GM10847 (cell line): Measurements from ENCODE around the gene TMEM125.

Source experiments
- POLR2A ChIP-seq: IDR thresholded peaks from 2 replicates; pipeline ENCODE4 v1.6.1; 2011; ENCODE audit not compliant: insufficient read length; ENCODE audit errors: extremely low read depth

TMEM125 gene

DNA sequence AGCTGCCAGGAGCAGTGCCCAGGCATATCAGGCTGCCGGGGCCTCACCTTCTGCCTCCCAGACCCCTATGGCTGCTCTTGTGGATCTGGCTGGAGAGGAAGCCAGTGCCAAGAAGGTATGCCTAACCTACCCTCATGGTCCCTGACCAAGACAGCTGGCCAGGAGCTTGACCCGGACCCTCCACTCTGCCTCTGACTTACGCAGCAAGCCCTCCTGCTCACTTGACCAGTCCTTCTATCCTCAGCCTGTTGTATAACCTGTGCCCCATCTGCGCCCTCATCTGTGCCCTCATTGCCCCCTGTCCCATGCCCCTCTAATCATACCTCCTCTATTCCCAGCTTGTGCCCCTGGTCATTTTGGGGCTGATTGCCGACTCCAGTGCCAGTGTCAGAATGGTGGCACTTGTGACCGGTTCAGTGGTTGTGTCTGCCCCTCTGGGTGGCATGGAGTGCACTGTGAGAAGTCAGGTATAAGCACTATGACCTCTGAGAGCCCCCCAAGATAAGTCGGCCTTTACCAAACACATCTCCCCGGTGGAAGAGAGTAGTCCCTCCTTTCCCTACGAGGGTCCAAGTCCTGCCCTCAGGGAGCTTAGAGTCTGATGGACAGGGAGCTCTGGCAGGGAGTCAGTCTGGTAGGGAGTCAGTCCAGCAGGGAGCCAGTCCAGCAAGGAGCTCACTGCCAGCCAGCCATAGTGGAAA lies 37.8 kb downstream of the TMEM125 start:
- no peak for TF ChIP-seq POLR2A

DNA sequence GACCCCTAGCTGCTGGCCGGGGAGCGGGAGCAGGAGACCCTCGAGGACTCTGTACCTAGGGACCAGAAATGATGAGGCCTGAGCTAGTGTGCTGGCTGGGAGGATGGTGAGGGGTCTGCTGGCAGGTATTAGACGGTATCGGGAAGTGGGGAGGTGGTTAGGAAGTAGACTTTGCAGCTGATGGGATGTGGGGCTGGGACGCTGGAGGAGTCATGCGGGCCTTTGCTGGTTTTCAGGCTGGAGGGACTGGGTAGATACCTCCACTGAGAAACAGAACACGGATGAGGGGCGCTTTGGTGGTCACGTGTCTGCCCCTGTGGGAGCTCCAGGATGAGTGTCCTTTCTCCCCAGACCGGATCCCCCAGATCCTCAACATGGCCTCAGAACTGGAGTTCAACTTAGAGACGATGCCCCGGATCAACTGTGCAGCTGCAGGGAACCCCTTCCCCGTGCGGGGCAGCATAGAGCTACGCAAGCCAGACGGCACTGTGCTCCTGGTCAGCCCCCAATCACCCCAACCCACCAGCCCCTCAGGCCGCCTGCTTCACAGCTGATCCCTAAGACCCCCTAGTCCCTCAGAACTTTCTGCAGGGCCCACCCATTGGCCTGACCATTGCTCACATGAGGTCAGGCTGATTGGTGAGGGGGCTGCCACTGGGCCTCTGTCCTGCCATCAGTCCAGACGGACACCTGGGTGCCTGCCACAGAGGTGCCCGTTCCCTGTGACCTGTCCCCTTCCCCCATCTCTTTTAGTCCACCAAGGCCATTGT lies 39.0 kb downstream of the TMEM125 start:
- no peak for TF ChIP-seq POLR2A

DNA sequence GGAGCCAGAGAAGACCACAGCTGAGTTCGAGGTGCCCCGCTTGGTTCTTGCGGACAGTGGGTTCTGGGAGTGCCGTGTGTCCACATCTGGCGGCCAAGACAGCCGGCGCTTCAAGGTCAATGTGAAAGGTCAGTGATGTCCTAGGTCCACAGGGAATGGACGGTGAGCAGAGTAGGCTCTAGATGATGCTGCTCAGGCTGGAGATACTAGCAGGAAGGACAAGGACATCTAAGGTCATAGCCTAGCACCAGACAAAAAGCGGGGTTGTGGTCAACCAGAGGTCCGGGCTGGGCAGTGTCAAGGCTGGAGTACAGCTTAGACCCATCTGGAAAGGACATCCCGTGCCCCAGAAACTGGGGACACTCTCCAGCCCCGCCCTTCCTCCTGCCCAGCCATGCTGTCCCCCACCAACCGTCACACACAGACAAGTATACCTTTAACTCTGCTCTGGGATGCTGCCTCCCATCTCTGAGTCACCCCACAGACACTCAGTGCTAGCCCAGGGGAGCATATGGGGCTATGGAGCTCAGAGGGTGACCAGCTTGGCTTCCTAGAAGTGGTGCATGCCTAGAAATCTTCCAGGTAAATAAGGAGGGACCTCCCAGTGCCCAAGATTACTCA lies 39.7 kb downstream of the TMEM125 start:
- TF ChIP-seq POLR2A, result no peak

DNA sequence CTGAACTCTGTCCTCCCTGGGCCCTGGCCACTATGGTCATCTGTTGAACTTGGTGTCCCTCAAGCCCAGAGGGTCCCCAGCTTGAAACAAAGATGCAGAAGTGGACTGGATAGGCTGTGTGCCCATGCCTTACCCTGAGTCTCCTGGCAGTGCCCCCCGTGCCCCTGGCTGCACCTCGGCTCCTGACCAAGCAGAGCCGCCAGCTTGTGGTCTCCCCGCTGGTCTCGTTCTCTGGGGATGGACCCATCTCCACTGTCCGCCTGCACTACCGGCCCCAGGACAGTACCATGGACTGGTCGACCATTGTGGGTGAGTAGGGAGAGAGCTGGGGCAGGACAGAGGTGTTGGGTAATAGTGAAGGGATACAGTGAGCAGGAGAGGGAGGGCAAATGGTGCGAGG lies 41.7 kb downstream of the TMEM125 start:
- TF ChIP-seq POLR2A, result no peak

DNA sequence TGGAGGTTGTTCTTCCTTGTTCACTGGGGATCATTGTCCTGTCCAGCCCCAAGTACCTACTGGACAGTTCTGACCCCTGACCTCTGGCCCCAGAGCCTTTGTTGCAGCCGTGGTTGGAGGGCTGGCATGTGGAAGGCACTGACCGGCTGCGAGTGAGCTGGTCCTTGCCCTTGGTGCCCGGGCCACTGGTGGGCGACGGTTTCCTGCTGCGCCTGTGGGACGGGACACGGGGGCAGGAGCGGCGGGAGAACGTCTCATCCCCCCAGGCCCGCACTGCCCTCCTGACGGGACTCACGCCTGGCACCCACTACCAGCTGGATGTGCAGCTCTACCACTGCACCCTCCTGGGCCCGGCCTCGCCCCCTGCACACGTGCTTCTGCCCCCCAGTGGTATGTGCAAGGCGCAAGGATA lies 42.4 kb downstream of the TMEM125 start:
- no peak for TF ChIP-seq POLR2A

DNA sequence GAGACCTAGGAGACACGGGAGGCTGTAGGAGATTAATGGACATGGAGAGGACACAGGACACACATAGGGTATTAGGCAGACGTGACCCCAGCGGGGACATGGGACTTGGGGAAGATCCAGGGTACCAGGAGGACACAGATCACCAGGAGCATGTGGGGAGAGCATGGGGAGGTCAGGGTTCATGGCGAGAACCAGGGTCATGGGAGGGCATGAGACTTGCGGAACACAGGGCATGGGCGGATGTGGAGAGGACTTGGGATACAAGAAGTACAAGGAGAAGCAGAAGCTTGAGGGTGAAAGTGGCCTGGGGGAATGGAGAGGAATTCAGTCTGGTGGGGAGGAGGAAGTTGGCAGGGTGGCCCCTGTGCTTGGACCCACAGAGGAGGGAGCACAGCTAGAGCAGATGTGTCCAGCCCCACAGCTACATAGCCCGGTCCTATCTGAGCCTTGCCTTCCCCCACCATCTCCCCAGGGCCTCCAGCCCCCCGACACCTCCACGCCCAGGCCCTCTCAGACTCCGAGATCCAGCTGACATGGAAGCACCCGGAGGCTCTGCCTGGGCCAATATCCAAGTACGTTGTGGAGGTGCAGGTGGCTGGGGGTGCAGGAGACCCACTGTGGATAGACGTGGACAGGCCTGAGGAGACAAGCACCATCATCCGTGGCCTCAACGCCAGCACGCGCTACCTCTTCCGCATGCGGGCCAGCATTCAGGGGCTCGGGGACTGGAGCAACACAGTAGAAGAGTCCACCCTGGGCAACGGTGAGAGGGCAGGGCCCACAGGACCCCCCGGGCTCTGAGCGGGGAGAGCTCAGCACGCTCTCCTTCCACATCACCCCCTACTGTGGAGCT lies 43.1 kb downstream of the TMEM125 start:
- no peak for TF ChIP-seq POLR2A

DNA sequence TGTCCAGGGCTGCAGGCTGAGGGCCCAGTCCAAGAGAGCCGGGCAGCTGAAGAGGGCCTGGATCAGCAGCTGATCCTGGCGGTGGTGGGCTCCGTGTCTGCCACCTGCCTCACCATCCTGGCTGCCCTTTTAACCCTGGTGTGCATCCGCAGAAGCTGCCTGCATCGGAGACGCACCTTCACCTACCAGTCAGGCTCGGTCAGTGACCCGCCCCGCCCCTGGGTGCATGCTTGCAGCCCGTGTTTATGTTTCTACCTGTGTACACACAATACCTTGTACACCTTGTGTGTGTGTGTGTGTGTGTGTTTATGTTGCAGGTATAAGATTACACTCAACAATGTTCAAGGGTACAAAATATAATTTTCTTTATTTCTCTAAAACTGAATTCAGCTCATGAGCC lies 44.0 kb downstream of the TMEM125 start:
- TF ChIP-seq POLR2A, result no peak

DNA sequence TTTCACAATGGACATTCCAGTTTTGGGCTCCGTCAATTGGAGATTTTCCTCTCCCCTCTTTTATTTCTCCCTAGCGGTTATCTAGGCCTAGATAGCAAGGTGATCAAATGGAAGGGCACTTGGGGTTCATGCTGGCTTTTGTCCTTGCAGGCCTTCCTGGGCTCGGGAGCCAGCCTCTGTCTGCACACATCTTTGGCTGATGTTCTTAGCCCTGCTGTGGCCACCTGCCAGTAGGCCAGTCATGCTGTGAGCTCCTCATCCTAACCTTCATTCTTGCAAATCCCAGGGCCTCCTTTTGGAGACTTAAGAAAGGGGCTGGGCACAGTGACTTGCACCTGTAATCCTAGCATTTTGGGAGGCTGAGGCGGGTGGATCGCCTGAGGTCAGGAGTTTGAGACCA lies 44.5 kb downstream of the TMEM125 start:
- TF ChIP-seq POLR2A, result no peak

DNA sequence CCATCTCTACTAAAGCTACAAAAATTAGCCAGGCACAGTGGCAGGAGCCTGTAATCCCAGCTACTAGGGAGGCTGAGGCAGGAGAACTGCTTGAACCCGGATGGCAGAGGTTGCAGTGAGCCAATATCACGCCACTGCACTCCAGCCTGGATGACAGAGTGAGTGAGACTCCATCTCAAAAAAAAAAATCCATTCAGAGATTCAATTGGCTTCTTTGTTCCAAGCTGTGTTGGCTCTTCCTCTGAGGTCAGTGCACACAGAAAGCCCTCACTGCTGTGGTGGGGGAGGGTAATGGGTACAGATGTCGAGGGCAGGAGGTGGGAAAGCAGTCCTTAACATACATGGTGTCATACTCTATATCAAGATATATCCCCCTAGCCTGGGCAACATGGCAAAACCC lies 45.7 kb downstream of the TMEM125 start:
- no peak for TF ChIP-seq POLR2A

DNA sequence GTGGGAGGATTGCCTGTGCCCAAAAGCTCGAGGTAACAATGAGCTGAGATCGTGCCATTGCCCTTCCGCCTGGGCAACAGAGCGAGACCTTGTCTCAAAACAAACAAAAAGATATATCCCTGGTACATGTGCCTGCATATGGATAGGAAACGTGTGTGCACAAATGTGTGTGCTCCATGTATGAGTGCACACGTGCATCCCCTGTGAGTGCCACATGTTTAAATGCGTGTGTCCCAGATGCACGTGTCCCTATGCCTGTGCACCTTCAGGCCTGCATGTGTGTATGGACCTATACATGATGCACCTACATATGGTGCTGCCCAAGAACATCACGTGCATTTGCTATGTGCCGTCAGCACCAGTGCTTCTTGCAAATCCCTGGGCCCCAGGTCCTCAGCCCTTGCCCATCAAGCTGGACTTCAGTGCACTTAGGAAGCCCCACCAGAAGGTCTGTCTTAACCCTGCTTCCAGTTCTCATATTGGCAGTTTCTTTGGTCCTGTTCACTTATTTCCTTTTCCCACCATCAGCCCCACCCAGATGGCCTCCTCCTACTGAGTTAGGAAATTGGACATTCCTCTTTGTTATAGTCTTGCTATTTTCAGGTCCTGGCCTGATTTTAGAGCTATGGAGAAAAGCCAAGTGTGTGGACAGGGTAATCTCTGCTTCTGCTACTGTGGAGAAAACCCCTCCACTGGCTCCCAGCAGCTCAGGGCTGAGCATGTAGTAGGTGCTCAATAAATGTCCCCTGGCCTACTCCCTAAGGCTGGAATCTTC lies 46.4 kb downstream of the TMEM125 start:
- TF ChIP-seq POLR2A, result no peak

DNA sequence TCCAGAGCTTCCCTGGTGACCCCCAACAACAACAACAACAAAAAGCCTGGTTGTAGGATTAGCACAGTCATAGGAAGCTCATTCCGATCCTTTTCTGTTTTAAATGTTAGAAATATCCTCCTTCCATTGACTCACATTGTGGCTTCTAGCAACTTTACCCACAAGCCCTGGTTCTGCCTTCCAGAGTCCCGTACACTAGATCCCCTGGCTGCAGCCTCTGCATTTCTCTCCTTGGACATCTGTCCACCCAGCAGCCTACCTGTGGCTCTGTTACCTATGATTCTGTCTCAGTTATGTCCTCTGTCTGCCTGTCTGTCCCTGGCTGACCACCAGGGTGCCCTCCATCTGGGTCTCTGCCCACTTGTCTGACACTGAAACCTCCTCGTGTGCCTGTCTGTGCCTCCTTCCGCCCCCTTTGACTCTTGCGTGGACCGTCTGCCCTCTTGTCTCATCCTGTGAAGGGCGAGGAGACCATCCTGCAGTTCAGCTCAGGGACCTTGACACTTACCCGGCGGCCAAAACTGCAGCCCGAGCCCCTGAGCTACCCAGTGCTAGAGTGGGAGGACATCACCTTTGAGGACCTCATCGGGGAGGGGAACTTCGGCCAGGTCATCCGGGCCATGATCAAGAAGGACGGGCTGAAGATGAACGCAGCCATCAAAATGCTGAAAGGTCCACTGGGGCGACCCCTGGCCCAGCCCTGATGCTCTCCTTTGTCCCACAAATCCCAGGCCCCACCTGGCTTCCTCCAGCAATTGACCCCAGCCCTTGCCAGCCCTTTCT lies 47.1 kb downstream of the TMEM125 start:
- no peak for TF ChIP-seq POLR2A

DNA sequence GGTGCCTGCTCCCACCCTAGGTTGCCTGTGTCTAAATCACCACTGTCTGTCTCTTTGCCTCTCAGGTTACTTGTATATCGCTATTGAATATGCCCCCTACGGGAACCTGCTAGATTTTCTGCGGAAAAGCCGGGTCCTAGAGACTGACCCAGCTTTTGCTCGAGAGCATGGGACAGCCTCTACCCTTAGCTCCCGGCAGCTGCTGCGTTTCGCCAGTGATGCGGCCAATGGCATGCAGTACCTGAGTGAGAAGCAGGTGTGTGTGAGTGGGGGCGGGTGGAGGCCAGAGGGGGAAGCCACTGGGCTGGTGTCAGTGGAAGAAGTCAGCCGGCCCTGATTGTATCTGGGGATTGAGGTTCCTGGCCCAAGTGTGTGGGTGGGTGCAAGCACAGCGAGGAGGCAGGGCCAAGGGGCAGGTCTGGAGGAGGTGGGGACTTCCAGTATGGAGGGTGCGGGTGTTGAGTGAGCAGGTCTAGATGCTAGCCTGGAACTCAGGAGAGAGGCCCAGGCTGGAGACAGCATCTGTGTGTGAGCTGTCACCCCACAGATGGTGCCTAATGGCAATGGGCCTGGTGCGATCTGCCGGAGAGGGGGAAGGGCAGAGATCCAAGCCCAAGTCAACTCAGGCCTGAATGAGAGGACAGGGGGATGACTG lies 48.2 kb downstream of the TMEM125 start:
- TF ChIP-seq POLR2A, result no peak

DNA sequence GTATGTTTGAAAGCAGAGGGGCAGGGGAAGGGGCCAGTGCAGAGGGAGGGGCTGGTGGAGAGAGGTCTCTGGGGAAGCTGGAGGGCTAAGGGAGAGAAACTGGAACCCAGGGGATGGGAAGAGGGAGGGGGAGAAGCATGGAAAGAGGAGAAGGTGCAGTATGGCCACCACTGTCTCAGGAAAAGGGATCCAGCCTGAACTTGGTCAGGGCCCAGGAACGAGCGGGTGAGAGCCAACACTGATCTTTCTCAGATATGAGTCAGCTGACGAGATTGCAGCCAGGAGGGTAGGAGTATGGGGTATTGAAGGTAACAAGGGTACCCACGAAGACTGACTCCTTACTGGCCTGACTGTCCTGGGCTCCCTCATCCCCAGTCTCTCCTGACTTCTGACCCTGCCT lies 49.0 kb downstream of the TMEM125 start:
- TF ChIP-seq POLR2A, result no peak
